ENCODE data around the gene CDKN2B.
"Not testable (repeated sequence)": the region's sequence is repeated elsewhere in the genome, so short reads cannot be mapped to it uniquely, and the experiment has no call there.

Gene CDKN2B

GRCh38 chr9:21969011-21969940 lies 39.8 kb downstream of the CDKN2B start:
- no peak for FAIRE-seq
- DNase-seq (ENCODE audit: low spot score) = no peak

GRCh38 chr9:21968331-21969010 lies 40.6 kb downstream of the CDKN2B start:
- DNase-seq (ENCODE audit: low spot score) (no peak), FAIRE-seq (no peak)

GRCh38 chr9:21967702-21968101 lies 41.4 kb downstream of the CDKN2B start:
- DNase-seq (ENCODE audit: low spot score) (no peak), FAIRE-seq (no peak)

- DNase-seq (ENCODE audit: low spot score) (no peak), FAIRE-seq (no peak)
Measured at GRCh38 chr9:21967169-21967568, 41.9 kb downstream of the CDKN2B start.

- FAIRE-seq = no peak
Measured at GRCh38 chr9:21966140-21966851, 42.8 kb downstream of the CDKN2B start.

GRCh38 chr9:21965401-21965951 lies 43.6 kb downstream of the CDKN2B start:
- FAIRE-seq = no peak
- no peak for DNase-seq (ENCODE audit: low spot score)

More at GRCh38 chr9:21966140-21966851, 42.8 kb downstream of the CDKN2B start:
- DNase-seq (ENCODE audit: low spot score) = no peak

- DNase-seq (ENCODE audit: low spot score) (no peak), FAIRE-seq (no peak)
Measured at GRCh38 chr9:21964925-21965385, 44.1 kb downstream of the CDKN2B start.

GRCh38 chr9:21961569-21961968 lies 47.5 kb downstream of the CDKN2B start:
- FAIRE-seq (no peak), DNase-seq (ENCODE audit: low spot score) (no peak)

GRCh38 chr9:21959268-21959667 lies 49.8 kb downstream of the CDKN2B start:
- not testable (repeated sequence) for FAIRE-seq; DNase-seq (ENCODE audit: low spot score)

- DNase-seq (ENCODE audit: low spot score) = no peak
- no peak for FAIRE-seq
Measured at GRCh38 chr9:21958833-21959232, 50.3 kb downstream of the CDKN2B start.
